HG02642 (cell line): ENCODE results near the gene CRISPLD2.

Experiments
- ATAC-seq: cut with Tn5 transposase; IDR thresholded peaks from one replicate; pipeline ENCODE4 v1.9.1; 2021; ENCODE audit warnings: mild to moderate bottlenecking; ENCODE audit not compliant: unreplicated experiment, poor library complexity

CRISPLD2 gene

GRCh38 chr16:84800158-84800978, 19.4 kb upstream of the CRISPLD2 start:
- ATAC-seq, result no peak

- no peak for ATAC-seq
Measured at GRCh38 chr16:84803146-84803545, 16.6 kb upstream of the CRISPLD2 start.

GRCh38 chr16:84804326-84804725, 15.5 kb upstream of the CRISPLD2 start:
- ATAC-seq, result no peak

GRCh38 chr16:84806256-84806889, 13.4 kb upstream of the CRISPLD2 start:
- ATAC-seq, result no peak

- no peak for ATAC-seq
Measured at GRCh38 chr16:84806890-84807258, 12.9 kb upstream of the CRISPLD2 start.

- ATAC-seq, result no peak
Measured at GRCh38 chr16:84807776-84808175, 12.0 kb upstream of the CRISPLD2 start.

- ATAC-seq, result no peak
Measured at GRCh38 chr16:84808826-84809225, 11.0 kb upstream of the CRISPLD2 start.

DNA sequence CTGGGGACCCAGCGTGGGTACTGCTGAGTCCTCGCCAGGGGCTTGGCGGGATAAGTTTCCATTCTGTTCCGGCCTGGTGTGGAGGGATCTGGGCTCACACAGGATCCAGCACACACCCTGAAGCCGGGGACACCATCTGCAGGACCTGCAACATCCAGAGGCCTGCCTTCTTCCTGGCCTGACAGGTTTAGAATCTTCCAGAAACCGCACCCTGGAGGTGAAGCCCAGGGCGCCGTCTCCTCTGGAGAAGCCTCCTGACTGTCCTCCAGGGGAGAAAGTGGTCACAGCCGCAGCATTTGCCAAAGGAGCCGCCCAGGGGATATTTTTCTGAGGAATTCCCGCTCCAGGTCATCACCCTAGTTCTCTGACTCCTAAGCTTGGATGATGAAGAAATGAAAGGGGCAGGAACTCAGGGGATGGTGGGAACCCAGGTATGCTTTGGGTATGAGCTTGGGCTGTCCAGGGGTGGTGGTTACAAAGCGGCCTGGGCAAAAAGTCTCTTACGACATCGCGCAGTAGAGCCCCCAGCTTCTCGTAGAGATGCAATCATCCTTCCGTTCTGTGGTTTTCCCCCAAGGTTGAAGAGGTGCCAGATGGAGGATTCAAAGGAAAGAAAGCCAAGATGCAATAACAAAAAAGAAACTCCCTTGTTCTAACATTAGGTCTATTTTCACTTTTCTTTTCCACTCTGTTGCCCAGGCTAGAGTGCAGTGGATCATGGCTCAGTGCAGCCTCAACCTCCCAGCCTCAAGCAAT, 9.1 kb upstream of the CRISPLD2 start:
- no peak for ATAC-seq

DNA sequence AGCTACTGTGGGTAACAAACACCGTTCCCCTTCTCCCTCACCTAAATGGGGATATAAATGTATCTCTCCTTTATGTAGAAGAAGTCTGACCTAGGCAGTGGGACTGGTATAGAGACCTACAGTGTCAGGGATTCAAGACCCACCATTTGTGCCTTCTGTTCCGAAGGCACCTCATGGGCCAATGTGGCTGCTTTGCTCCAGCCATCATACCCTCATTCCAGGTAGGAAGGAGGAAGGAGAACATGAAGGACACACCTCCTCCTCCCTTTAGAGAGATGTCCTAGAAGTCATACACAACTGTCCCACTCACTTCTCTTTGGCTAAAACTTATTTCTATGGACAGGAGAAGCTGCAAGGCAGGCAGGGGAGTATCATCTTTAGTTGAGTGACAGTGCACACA, 8.3 kb upstream of the CRISPLD2 start:
- ATAC-seq, result no peak

DNA sequence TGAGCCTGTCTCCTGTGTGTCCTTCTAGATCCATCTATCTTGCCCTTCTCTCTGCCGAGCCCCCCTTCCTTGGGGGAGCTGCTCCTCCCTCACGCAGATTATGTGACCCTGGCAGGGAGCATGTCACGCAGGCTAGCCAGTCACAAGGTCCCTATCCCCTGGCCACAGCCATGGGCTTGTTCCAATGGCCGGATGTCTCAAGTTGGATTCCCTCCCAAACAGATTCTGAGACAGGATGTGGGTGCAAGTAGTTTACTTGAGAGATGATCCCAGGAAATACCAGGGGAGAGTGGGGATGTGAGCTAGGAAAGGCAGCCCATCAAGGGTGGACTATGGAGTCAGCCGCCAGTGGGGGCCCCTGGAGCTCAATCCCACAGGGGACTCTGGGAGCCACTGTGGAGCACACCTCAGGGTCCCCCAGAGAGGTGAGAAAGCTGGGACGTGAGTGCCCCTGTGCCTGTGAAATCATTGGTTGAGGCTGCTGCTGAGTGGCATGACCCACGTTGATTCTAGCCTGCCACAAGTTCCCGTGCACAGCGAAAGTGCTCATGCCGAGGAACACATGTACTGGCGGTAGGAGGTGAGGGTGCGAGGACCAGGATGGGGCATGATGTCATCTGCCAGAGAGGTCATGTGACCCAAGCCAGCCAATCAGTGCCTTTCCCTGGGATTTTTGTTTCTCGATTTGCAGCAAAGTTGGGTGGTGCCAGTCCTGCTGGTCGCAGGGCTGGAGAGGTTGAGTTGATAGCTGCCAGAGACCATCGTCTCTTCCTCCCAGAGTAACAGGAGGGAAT, 6.4 kb upstream of the CRISPLD2 start:
- no peak for ATAC-seq

DNA sequence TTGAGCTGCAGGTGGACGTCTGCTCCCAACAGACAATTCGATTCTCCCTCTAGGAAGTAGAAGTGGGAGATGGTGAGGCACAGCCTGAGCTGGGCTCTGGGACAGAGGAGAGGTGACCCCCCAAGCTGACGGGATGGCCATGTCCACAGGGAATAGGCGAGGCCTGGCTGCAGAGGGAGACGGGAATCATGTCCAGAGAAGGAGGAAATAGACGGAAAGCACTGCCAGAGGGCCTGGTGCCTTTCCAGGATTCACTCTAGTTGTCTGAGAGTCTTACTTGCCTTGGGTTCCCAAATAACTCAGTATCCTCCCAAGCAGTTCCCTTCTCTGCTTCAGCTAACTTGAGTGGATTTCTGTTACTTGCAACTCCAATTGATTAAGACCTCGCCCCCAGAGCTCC, 4.3 kb upstream of the CRISPLD2 start:
- no peak for ATAC-seq

- ATAC-seq, result no peak
Measured at GRCh38 chr16:84816023-84816422, 3.8 kb upstream of the CRISPLD2 start.

- no peak for ATAC-seq
Measured at GRCh38 chr16:84816485-84816884, 3.3 kb upstream of the CRISPLD2 start.

DNA sequence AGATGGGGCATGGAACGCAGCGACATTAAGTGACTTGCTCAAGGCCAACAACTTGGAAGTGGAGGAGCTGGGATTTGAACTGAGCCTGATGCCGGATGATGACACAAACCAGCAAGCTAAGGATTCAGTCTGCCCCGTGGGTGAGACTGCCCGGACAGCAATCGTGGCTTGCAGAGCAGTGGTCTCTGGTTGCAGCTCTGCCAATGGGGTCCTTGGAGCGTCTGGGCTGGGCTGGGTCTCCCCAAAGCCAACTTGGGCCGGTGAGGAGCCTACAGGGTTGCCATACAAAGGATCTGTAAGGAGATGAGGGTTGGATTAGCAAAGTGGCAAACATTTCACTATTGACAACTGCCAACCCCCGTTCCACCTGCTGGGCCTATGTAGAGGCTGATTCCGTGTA, 2.6 kb upstream of the CRISPLD2 start:
- ATAC-seq, result no peak

DNA sequence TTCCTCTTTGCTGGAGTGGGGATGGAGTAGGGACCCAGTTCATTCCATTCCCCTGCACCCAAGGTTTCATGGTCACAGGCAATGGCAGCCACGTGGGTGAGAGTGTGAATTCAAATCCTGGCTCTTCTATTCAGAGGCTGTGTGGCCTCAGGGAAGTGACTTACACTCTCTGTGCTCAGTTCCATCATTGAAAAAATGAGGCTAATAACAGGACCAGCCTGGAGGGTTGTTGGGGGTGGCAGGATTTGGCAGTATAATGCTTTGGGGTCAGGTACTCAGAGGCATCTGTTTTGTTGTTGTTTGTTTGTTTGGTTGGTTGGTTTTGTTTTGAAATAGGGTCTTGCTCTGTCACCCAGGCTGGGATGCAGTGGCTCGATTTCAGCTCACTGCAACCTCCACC, 2.2 kb upstream of the CRISPLD2 start:
- no peak for ATAC-seq

GRCh38 chr16:84818133-84818532, 1.7 kb upstream of the CRISPLD2 start:
- ATAC-seq, result no peak

DNA sequence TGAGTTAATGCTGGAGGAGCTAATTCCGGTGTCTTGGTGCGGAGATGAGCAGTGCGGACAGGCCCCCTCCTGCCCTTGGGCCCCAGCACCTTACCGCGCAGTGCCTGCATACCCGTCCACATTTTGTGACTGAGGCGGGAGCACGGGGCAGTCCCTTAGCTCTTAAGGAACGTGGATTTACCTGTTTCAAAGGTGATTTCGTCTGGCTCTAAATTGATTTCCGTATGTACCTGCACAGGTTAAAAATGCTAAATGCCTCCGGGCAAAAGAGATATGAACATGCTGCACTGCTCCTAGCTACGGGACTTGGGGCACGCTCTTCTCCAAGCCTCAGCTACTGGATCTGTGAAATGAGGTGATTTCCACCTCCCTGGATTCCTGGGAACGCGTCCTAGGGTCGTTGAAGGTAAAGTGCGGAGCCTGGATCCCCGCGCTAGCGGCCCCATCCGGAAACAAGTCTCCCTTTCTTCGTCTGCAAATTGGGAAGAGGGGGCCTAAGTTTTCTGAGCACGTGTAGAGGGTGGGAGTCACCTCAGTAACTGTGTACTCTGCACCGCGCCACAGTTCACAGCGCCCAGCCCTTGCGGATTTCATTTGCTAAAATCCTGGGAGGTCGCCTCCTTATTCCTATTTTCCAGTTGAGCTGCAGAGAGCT, 669 bp upstream of the CRISPLD2 start:
- ATAC-seq, result no peak

GRCh38 chr16:84820305-84820684, 510 bp downstream of the CRISPLD2 start:
- ATAC-seq, result no peak

GRCh38 chr16:84820771-84821170, 986 bp downstream of the CRISPLD2 start:
- no peak for ATAC-seq

DNA sequence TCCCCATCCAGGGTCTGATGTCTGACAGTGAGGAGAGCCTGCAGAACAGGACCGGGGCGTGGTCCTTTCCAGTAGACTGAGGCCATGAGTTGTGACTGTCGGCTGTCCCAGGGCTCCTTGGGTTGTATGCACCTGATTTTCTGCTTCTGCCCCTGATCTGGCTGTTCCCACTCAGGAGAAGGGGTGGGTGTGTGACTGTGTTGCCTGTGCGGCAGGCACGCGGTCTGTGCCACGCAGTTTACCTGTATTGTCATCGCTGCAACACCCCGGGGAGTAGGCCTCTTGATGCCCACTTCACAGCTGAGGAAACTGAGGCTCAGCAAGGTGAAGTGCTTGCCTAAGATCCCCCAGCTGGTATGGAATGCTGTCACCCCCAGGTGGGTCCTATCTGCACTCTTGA, 1.4 kb downstream of the CRISPLD2 start:
- ATAC-seq, result no peak
